ENCODE measurements around the gene RNASE12.
"Not testable (repeated sequence)": the region's sequence is repeated elsewhere in the genome, so short reads cannot be mapped to it uniquely, and the experiment has no call there.

RNASE12 gene

DNA sequence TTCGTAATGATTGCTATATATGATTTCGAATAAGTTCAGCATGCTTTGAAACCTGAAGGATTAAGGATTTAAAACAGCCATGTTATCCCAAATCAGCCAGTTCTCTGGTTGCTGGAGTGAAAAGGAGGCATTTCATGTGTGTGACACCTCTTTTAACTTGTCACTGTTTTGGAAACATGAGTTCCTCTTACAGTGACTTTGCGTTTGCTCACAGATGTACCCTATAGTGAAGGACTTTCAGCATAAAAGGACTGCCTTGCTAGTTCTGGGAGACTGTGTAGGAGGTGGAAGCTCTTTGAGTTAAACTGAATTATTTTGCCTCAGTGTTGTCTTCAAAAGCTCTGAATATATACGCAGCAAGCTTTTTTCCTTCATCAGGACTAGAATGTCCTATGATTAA, 10.9 kb downstream of the RNASE12 start:
- no peak for DNase-seq (ENCODE audit: low spot score)

- DNase-seq (ENCODE audit: low spot score) = no peak
These were observed 12.2 kb downstream of the RNASE12 start for GRCh38 chr14:20578784-20579502.

DNA sequence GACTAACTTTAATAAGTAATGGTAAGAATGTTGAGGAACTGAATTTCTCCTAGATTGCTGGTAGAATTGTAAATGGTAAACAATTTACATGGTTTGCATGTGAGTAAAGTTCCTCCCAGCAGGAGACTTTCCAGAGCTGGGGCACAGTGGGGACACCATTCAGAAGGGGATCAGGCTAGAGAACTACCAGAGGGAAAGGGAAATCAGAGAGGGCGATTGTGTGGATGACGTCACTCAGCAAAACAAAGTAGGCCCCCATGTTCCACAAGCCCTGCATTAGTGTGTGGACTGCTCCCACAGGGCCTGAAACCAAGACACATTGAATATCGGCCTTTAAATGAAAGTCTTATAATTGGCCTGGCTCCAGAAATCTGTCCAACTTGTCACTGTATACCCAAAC, 12.9 kb downstream of the RNASE12 start:
- DNase-seq (ENCODE audit: low spot score) = no peak

DNA sequence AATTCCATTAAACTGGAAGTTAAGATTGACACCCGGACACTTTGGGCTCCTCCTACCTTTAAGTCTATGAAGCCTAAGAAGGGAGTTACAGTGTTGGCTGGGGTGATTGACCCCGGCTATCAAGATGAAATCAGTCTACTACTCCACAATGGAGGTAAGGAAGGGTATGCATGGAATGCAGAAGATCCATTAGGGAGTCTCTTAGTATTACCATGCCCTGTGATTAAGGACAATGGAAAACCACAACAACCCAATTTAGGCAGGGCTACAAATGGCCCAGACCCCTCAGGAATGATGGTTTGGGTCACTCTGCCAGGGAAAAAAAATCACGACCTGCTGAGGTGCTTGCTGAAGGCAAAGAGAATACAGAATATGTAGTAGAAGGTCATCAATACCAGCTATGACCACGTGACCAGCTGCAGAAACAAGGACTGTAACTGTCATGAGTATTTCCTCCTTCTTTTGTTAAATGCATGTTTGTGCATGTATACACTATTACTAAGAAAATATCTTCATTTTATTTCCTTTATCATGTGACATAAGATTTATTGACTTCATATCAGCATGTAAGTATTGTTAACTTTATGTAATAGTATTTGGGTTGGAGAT, 18.7 kb downstream of the RNASE12 start:
- not testable (repeated sequence) for DNase-seq (ENCODE audit: low spot score)

GRCh38 chr14:20570720-20571119, 20.5 kb downstream of the RNASE12 start:
- not testable (repeated sequence) for DNase-seq (ENCODE audit: low spot score)

DNA sequence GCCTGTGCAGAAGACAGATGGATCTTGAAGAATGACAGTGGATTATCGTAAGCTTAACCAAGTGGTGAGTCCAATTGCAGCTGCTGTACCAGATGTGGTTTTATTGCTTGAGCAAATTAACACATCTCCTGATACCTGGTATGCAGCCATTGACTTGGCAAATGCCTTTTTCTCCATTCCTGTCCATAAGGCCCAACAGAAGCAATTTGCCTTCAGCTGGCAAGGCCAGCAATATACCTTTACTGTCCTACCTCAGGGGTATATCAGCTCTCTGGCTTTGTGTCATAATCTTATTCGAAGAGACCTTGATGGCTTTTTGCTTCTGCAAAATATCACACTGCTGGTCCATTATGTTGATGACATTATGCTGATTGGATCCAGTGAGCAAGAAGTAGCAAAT, 21.3 kb downstream of the RNASE12 start:
- DNase-seq (ENCODE audit: low spot score) = not testable (repeated sequence)

- DNase-seq (ENCODE audit: low spot score) = no peak
These were observed 22.1 kb downstream of the RNASE12 start for GRCh38 chr14:20569066-20569465.

DNA sequence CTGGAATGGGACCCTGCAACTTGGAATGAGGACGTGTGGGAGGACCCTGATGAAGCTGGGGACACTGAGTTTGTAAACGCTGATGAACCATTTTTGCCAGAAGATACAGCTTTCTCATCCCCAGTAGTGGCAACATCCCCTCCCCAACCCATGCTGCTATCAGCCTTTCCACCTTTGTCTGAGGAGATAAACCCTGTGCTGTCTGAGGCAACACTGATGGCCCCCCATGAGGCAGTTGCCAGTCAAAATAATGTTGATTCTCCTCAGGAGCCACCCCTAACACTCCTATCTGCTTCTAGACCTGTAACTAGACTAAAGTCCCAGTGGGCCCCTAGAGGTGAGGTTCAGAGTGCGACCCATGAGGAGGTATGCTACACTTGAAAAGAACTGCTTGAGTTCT, 22.8 kb downstream of the RNASE12 start:
- DNase-seq (ENCODE audit: low spot score) = no peak

- DNase-seq (ENCODE audit: low spot score) = not testable (repeated sequence)
These were observed 24.0 kb downstream of the RNASE12 start for GRCh38 chr14:20567199-20567598.

GRCh38 chr14:20564501-20564997, 26.6 kb downstream of the RNASE12 start:
- DNase-seq (ENCODE audit: low spot score) = no peak

- DNase-seq (ENCODE audit: low spot score) = no peak
These were observed 27.2 kb downstream of the RNASE12 start for GRCh38 chr14:20563971-20564370.

DNA sequence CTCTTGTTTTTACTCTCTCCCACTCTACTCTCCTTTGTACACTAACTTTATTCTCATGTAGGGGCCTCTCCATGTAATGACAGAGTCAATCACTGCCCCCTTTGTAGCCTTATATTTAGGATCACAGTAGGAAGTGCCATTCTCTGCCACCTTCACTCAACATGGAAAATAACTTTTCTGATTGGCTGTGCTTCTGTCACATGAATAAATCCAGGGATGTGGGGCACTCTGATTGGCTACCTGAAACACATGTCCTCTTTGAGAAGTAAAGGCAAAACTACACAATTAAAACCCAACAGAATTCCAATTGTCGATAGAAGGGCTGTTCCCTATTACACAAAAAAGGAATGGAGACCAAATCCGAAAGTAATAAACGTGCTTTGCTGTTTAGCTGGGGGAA, 30.2 kb downstream of the RNASE12 start, which contains the start of gene RNASE9:
RNASE9 (minus strand) TSS at position 87 of the 400 bp plus-strand sequence.
- no peak for DNase-seq (ENCODE audit: low spot score)

DNA sequence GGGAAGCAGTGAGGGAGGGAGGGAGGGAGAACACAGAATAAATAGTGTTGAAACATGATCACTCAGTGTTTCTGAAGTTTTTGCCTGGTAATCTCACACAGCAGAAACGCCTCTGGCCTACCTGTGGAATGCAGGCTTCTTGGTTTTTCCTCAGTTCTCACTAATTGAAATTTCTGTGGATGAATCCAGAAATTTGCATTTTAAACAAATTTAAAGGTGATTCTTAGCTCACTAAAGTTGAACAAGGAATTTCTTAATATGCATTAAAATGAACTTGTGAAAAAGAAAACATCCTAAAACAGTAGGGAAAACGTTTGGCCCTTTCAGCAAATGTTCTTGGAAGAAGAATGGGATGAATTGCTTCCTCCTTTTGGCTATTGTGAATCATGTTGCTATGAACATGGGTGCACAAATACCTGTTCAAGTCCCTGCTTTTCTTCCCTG, 31.7 kb downstream of the RNASE12 start:
- no peak for DNase-seq (ENCODE audit: low spot score)

GRCh38 chr14:20557212-20557542, 34.0 kb downstream of the RNASE12 start:
- no peak for DNase-seq (ENCODE audit: low spot score)

- DNase-seq (ENCODE audit: low spot score) = no peak
These were observed 34.5 kb downstream of the RNASE12 start for GRCh38 chr14:20556500-20557211.

DNA sequence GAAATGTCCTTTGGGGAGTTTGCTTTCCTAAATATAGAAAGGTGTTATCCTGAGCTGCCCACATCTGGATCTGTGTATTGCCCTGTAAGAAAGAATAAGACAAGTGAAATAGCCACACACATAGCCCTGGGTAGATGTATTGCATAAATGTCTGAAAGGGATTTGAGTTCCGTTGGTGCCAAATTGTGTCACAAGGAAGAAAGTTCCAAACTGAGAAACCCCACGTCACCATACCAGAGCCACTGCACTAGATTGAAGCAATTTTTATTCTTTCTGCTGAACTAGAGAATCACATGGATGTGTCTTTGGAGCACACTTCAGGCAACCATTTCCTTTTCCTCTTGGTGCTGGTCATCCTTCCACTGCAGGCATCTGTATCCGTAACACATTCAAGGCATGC, 35.3 kb downstream of the RNASE12 start:
- DNase-seq (ENCODE audit: low spot score) = no peak

GRCh38 chr14:20553024-20553423, 38.2 kb downstream of the RNASE12 start:
- no peak for DNase-seq (ENCODE audit: low spot score)

DNA sequence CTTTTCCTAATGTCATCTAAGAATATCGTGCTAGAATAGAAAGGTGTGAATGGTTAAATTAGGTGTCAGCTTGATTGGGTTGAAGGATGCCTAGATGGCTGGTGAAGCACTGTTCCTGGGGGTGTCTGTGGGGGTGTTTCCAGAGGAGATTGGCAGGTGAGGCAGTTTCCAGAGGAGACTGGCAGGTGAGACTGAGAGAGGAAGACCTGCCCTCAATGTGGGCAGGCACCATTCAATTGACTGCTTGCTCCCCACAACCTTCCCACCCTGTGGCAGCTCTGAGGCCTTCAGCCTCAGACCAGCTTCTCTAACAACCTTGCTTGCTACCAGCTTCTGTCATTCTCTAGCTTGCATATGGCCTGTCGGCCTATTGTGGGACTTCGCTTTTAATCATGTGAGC, 39.6 kb downstream of the RNASE12 start:
- DNase-seq (ENCODE audit: low spot score) = no peak

GRCh38 chr14:20550926-20551325, 40.2 kb downstream of the RNASE12 start:
- no peak for DNase-seq (ENCODE audit: low spot score)

- no peak for DNase-seq (ENCODE audit: low spot score)
These were observed 42.6 kb downstream of the RNASE12 start for GRCh38 chr14:20548414-20549158.

DNA sequence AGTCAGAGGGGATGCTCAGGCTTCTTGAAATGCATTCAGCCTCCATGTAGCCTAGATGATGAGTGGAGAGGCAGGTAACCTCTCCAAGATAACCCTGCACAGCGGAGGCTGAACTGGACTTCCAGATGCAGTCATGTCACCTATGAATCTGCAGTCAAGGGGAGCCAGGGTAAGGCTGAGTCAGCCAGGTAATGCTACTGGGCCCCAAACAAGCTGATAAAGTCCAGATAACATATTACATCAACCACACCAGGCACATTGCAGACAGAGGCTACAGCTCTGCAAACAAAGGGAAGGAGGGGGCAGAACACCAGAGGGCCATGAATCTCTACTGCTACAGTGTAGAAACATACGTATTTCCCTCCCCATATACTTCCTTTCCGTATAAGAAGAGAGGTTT, 44.3 kb downstream of the RNASE12 start:
- DNase-seq (ENCODE audit: low spot score) = no peak
